Endothelial cell of umbilical vein (primary cell): ENCODE measurements around the gene SSNA1. TPM values are rescaled to one million over a fixed set of nuclear protein-coding genes. Genes with fewer than 3 reads are reported as not detected.

ENCODE experiments used
- BruUV-seq: library from RNA; stranded (reverse); fragments of 400-500 nt; replicated peaks from 2 replicates; lab custom pipeline; 2021; lab: Mats Ljungman, UMichigan
- CTCF ChIA-PET: fragments of 300-600, 350-600 bp; sonication (Branson Sonifier 250); formaldehyde crosslinking; loops from one replicate; lab custom pipeline; 2021; ENCODE audit warnings: antibody characterized with exemption, inconsistent platforms; lab: Charles Lee
- POLR2A ChIA-PET: fragments of 300-600, 350-600 bp; sonication (Branson Sonifier 250); formaldehyde crosslinking; loops from one replicate; lab custom pipeline; 2021; ENCODE audit warnings: antibody characterized with exemption, inconsistent platforms; lab: Charles Lee
- DNase-seq: peaks from one replicate; pipeline ENCODE4 v3.0.0-alpha.2; 2011; ENCODE audit warnings: low read depth, low spot score
- FAIRE-seq: peaks from 2 replicates; lab custom pipeline; 2011; peaks lifted over from hg19 to GRCh38; lab: Jason Lieb, UNC
- H2AFZ ChIP-seq: 2 replicates; pipeline ENCODE4 v1.6.0; 2012; ENCODE audit warnings: low read depth, low read length, control low read depth, inconsistent platforms
- H3K27ac ChIP-seq: 2 replicates; pipeline ENCODE4 v1.5.1; 2011; ENCODE audit warnings: low read depth, mild to moderate bottlenecking, control low read depth, low read length, moderate library complexity; ENCODE audit not compliant: insufficient read depth
- H3K27me3 ChIP-seq, 2 experiments: 2 replicates each; pipeline versions ENCODE4 v1.6.0 to v1.6.1; 2011; ENCODE audit warnings: low read length in 2 of 2, mixed read lengths in 1 of 2; ENCODE audit not compliant: control insufficient read depth in 2 of 2, insufficient read depth in 2 of 2
- H3K36me3 ChIP-seq, 2 experiments: 2 replicates in 1 of 2; 3 replicates in 1 of 2; pipeline ENCODE4 v1.5.1; 2011; ENCODE audit warnings: low read length in 2 of 2, mild to moderate bottlenecking in 1 of 2, moderate library complexity in 1 of 2; ENCODE audit not compliant: control insufficient read depth in 2 of 2, insufficient read depth in 2 of 2; ENCODE audit errors: extremely low read depth in 1 of 2
- H3K4me1 ChIP-seq: 3 replicates; pipeline ENCODE4 v1.5.1; 2011; ENCODE audit warnings: mild to moderate bottlenecking, low read length; ENCODE audit not compliant: control insufficient read depth, insufficient read depth; ENCODE audit errors: extremely low read depth
- H3K4me2 ChIP-seq: 2 replicates; pipeline ENCODE4 v1.6.1; 2011; ENCODE audit warnings: low read length, control low read depth, mixed read lengths; ENCODE audit not compliant: insufficient read depth
- H3K4me3 ChIP-seq, 3 experiments: fragments of 200-600 bp in 1 of 3; sonication (generic), shearing (Covaris generic) in 1 of 3; replicated peaks in 1 of 3; 2 replicates each; pipeline ENCODE4 v1.5.1; 2011 to 2016; ENCODE audit warnings: control low read depth in 3 of 3, low read length in 3 of 3, mild to moderate bottlenecking in 2 of 3, inconsistent platforms in 1 of 3, low read depth in 1 of 3, moderate library complexity in 1 of 3; ENCODE audit not compliant: insufficient read depth in 1 of 3
- H3K79me2 ChIP-seq: 2 replicates; pipeline ENCODE4 v1.6.0; 2012; ENCODE audit warnings: low read length, inconsistent platforms; ENCODE audit not compliant: control insufficient read depth, insufficient read depth
- H3K9ac ChIP-seq: replicated peaks from 2 replicates; pipeline ENCODE3; 2011; ENCODE audit warnings: low read length, control low read depth; ENCODE audit not compliant: insufficient read depth; ENCODE audit errors: extremely low read depth
- H3K9me1 ChIP-seq: replicated peaks from 3 replicates; pipeline ENCODE4 v1.6.0; 2011; ENCODE audit warnings: mild to moderate bottlenecking, low read length; ENCODE audit not compliant: control insufficient read depth, insufficient read depth; ENCODE audit errors: extremely low read depth
- H3K9me3 ChIP-seq: replicated peaks from 2 replicates; pipeline ENCODE4 v1.5.1; 2012; ENCODE audit warnings: low read length, inconsistent platforms; ENCODE audit not compliant: control insufficient read depth, insufficient read depth
- H4K20me1 ChIP-seq: replicated peaks from 2 replicates; pipeline ENCODE3; 2011; ENCODE audit warnings: mild to moderate bottlenecking, low read length; ENCODE audit not compliant: control insufficient read depth, insufficient read depth; ENCODE audit errors: extremely low read depth
- CTCF ChIP-seq, 2 donors: IDR thresholded peaks; 1 replicate in 1 of 2; 2 replicates in 1 of 2; pipeline ENCODE4 v1.5.1; 2011; ENCODE audit warnings: low read length in 2 of 2, mild to moderate bottlenecking in 2 of 2, moderate library complexity in 2 of 2, control low read depth in 1 of 2, inconsistent platforms in 1 of 2, low read depth in 1 of 2; ENCODE audit not compliant: insufficient read depth in 1 of 2; ENCODE audit errors: extremely low read depth in 1 of 2
- EZH2 ChIP-seq: IDR thresholded peaks from 2 replicates; pipeline ENCODE4 v1.6.1; 2012; ENCODE audit warnings: borderline replicate concordance, low read depth, mild to moderate bottlenecking, moderate library complexity, low read length, inconsistent platforms; ENCODE audit not compliant: severe bottlenecking
- FOS ChIP-seq: IDR thresholded peaks from 2 replicates; pipeline ENCODE4 v1.6.1; 2011; ENCODE audit warnings: mild to moderate bottlenecking, low read length, moderate library complexity, borderline replicate concordance; ENCODE audit not compliant: insufficient read depth
- GATA2 ChIP-seq: IDR thresholded peaks from 2 replicates; pipeline ENCODE4 v1.7.0; 2011; ENCODE audit warnings: low read depth, mild to moderate bottlenecking, moderate library complexity, mixed read lengths, low read length; ENCODE audit not compliant: insufficient read length, insufficient read depth
- JUN ChIP-seq: IDR thresholded peaks from 2 replicates; pipeline ENCODE4 v1.6.1; 2011; ENCODE audit warnings: borderline replicate concordance, low read depth; ENCODE audit not compliant: insufficient read length, insufficient read depth
- MAX ChIP-seq: IDR thresholded peaks from 2 replicates; pipeline ENCODE4 v1.6.1; 2011; ENCODE audit not compliant: insufficient read depth, insufficient read length
- MYC ChIP-seq: IDR thresholded peaks from one replicate; pipeline ENCODE4 v1.6.1; 2011; ENCODE audit warnings: mild to moderate bottlenecking, low read depth, low read length
- POLR2A ChIP-seq: IDR thresholded peaks from 2 replicates; pipeline ENCODE4 v1.6.1; 2012; ENCODE audit warnings: low read depth, mild to moderate bottlenecking, control low read depth, low read length
- POLR2AphosphoS5 ChIP-seq: IDR thresholded peaks from 2 replicates; pipeline ENCODE4 v1.6.1; 2012; ENCODE audit warnings: low read depth, mild to moderate bottlenecking, control low read depth, low read length, moderate library complexity; ENCODE audit not compliant: insufficient read depth
- dilution Hi-C: fragments of 300-500 bp; cut with MboI; formaldehyde crosslinking; loops from one replicate; pipeline ENCODE4 v1.15.0; 2019; ENCODE audit warnings: low sequenced_read_pairs; ENCODE audit not compliant: extremely low pct_ligation_motif_present
- intact Hi-C: fragments of 100-400 bp; cut with micrococcal nuclease; formaldehyde crosslinking; loops from one replicate; pipeline ENCODE4 v1.10.0; 2022
- polyA plus RNA-seq, 4 experiments: library from polyadenylated mRNA; depleted of rRNA in 3 of 4; stranded (reverse) in 3 of 4; unstranded in 1 of 4; fragments of >200 nt; gene quantifications; 2 replicates each; pipeline versions ENCODE4 v1.2.1 to v1.2.3, GENCODE V29; 2011 to 2012; ENCODE audit warnings: missing spikeins in 1 of 4
- total RNA-seq: library from RNA; stranded (reverse); gene quantifications from 2 replicates; pipeline ENCODE4 v1.2.3, GENCODE V29; 2021

Gene SSNA1
- total and polyA plus RNA-seq, 2 donors (not counting 3 experiments of a cell fraction or from before 2014, with no cell fraction given) = 89.0 to 146 TPM

GRCh38 chr9:137149363-137149762 is 39.1 kb upstream of the SSNA1 start:
- BruUV-seq = no TSS peak
- Histone ChIP-seq H4K20me1 (no peaks in the 10 kb centered on the region), H3K36me3 (no peaks in the 10 kb centered on the region), H3K4me2 (no peak overlapping the region), H2AFZ (no peak overlapping the region), H3K4me1 (no peaks in the 10 kb centered on the region), H3K4me3 (no peak overlapping the region), H3K9me3 (no peaks in the 10 kb centered on the region), H3K79me2 (no peaks in the 10 kb centered on the region), H3K9me1 (no peaks in the 10 kb centered on the region), H3K27ac (no peak overlapping the region), H3K9ac (no peak overlapping the region), H3K27me3 (no peaks in the 10 kb centered on the region)
- CTCF ChIA-PET = interaction anchor here (1.7 kb wide), 1 partner anchor 20 kb away, joined by 4 read pairs; no protein-coding TSS in a partner anchor
- POLR2A ChIA-PET = no interaction called here
- no peak for DNase-seq
- TF ChIP-seq MAX = no peak
- no peak for TF ChIP-seq EZH2
- TF ChIP-seq POLR2AphosphoS5 = no peak
- no peak for TF ChIP-seq FOS
- TF ChIP-seq CTCF (IDR thresholded peaks at IDR 0.05; ENCODE audit: extremely low read depth in 1 of 2, insufficient read depth in 1 of 2, low read depth in 1 of 2, low read length in 2 of 2) = no peak
- no peak for TF ChIP-seq MYC
- TF ChIP-seq POLR2A = no peak
- no peak for TF ChIP-seq JUN
- no peak for TF ChIP-seq GATA2
- intact Hi-C loops = no loop called here
- dilution Hi-C loops = no loop called here
- FAIRE-seq = no peak
